Hematopoietic multipotent progenitor cell treated with erythropoietin and hydrocortisone succinate and interleukin-3 and kit ligand, for 17 days (in vitro differentiated cells): ENCODE measurements around the gene PTGIR.

Experiments
- DNase-seq: peaks from one replicate; pipeline ENCODE4 v3.0.0-alpha.2; 2015; ENCODE audit warnings: low spot score

Gene PTGIR

DNA sequence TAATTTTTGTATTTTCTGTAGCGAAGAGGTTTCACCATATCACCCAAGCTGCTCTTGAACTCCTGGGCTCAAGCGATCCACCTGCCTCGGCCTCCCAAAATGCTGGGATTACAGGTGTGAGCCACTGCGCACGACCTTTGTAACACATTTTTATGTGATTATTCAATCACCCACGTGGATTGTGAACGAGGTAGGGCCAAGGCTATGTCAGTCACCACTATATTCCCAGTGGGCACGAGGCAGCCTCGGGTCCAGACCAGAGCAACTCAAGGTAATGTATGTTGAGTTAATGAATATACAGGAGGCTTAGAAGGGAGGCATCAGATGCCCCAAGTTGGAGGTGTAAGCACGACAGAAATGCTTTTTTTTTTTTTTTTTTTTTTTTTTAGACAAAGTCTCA is 8.9 kb downstream of the PTGIR start:
- DNase-seq = no peak

DNA sequence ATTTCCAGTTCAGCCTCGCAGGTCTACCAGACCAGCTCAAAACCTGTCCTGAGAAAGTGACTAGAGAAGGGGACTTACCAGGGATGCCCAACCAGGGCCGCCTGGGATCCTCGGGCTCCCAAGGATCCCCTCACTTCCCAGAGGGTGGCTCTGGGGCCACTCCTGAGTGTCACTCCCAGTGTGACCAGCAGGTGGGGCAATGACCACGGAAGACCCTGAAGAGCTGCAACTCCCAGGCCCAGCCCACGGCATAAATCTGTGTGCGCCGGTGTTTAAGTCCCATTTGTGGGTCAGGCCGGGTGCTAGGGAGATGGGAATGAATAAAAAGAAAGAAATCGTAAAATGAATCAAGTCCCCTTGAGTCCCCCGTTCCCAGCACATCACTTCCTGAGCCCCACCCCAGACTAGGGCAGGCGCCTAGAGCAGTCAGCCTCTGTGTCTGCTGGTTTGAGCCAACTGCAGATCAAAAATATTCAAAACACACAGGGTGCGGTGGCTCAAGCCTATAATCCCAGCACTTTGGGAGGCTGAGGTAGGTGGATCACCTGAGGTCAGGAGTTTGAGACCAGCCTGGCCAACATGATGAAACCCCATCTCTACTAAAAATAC is 10.7 kb downstream of the PTGIR start:
- DNase-seq = peak; percentile 81

- no peak for DNase-seq
These were observed 11.4 kb downstream of the PTGIR start for GRCh38 chr19:46613525-46613924.

GRCh38 chr19:46611776-46612175 is 13.1 kb downstream of the PTGIR start:
- no peak for DNase-seq

DNA sequence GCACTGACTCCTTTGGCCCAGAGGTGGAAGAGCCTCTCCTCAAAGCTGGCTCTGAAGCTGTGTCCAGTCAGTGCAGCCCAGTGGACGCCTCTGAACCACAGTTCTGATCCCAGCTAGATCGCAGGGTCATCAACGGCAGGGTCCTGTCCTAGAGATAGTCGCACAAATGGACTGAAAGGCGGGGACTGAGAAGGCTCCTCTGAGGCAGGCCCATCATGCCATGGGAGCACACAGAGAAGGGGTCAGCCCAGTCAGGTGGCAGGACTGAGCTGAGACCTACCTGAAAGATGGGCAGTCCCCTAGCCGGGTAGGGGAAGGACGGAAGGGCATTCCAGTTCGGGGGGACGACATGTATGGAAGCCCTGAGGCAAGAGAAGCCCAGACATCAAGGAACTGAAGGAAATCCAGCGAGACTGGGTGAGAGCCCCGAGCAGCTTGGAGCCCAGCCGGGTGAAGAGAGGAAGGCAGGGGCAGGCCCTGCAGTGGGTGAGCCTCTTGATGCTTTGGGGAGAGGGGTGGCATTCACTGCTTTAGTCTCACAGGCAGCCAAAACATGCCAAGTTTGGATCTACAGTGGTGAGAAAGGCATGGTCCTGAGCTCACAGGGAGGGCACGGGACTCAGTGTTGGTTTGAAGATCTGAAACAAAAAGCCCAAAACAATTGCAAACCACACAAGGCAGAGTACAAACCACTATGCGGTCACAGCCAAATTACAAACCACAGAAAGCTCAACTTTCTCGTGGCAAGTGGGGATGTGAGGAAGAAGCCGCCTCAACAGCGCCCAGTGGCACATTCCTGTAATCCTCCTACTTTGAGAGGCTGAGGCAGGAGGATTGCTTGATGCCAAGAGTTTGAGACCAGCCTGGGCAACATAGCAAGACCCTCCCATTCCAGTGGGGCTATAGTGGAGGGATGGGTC is 13.8 kb downstream of the PTGIR start:
- no peak for DNase-seq

GRCh38 chr19:46610413-46610775 is 14.5 kb downstream of the PTGIR start:
- DNase-seq = no peak

- no peak for DNase-seq
These were observed 15.1 kb downstream of the PTGIR start for GRCh38 chr19:46609511-46610412.

- DNase-seq = no peak
These were observed 16.1 kb downstream of the PTGIR start for GRCh38 chr19:46608581-46609345.

DNA sequence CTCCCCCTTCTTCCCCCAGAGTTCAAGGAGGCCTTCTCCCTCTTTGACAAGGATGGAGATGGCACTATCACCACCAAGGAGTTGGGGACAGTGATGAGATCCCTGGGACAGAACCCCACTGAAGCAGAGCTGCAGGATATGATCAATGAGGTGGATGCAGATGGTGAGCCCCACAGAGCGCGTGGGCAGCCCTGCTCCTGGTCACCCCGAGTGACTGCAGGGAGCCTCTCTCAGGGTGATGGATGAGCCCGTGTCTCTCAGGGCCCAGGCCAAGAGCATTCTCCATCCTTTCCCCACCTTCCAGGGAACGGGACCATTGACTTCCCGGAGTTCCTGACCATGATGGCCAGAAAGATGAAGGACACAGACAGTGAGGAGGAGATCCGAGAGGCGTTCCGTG is 16.7 kb downstream of the PTGIR start:
- no peak for DNase-seq

- DNase-seq = no peak
These were observed 17.4 kb downstream of the PTGIR start for GRCh38 chr19:46607448-46607841.

- DNase-seq = no peak
These were observed 18.0 kb downstream of the PTGIR start for GRCh38 chr19:46606681-46607447.

GRCh38 chr19:46606019-46606418 is 18.9 kb downstream of the PTGIR start:
- no peak for DNase-seq

DNA sequence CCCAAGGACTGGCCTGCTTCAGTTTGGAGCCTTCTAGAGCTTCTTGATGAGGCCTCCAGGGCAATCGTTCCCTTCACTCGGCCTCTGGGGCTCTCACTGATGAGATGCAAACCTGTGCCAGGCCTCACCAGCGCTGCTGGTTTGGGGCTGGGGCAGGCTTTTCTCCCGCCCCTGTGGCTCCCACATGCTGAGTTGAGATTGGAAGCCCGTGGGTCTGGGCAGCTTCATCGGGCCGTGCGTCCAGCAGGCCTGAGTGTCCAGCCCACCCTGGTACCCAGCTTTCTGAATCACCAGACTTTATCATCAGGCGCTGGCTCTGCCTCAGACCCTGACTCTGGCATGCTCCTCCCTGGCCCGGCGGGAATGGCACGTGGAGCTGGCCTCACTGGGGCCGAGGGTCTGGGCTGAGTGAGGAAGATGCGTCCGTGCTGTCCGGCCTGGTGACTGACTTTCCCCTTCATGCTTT is 19.5 kb downstream of the PTGIR start:
- no peak for DNase-seq

GRCh38 chr19:46604781-46605355 is 20.0 kb downstream of the PTGIR start:
- no peak for DNase-seq

DNA sequence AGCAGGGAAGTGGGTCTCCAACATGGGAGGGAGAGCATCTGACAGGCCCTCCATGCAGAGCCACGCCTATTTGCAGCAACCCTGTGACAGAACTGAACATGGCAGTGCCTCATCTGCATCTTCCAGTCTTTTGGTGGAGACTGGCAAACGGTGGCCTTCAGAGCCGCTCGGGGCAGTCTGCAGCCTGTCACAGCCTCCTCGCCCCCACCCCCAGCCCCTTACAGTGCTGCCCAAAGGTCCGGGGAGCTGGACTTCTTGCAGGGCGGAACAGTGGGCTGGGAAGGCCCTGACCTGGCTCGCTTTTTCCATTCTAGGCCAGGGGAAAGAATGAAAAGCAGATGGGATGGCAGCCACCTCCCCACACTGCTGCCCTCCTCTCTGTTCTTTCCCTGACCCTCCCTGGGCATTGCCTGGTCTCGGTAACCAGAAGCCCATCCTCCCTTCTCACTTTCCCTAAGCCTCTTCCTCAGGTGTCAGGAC is 21.1 kb downstream of the PTGIR start:
- no peak for DNase-seq

DNA sequence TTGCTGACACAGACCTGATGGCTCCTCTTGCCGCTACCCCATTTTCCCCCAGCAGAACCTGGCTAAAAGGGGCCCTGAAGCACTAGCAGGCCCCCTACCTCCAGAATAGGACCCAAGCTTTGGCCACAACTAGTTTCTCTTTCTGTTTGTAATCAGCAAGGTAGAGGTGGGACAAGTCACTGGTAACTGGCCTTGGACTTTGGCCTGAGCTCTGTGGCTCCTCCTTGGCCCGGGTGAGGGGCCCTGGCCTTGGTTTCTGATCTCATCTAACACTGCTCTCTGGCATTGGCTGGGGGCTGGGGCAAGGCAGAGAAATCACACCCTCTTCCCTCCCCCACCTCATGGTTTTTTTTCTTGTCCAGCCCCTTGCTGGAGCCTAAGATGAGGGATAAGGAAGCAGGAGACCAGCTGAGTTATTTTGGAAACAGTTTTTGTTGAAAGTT is 21.7 kb downstream of the PTGIR start:
- DNase-seq = no peak

GRCh38 chr19:46602392-46603194 is 22.3 kb downstream of the PTGIR start:
- DNase-seq = peak; percentile 15

DNA sequence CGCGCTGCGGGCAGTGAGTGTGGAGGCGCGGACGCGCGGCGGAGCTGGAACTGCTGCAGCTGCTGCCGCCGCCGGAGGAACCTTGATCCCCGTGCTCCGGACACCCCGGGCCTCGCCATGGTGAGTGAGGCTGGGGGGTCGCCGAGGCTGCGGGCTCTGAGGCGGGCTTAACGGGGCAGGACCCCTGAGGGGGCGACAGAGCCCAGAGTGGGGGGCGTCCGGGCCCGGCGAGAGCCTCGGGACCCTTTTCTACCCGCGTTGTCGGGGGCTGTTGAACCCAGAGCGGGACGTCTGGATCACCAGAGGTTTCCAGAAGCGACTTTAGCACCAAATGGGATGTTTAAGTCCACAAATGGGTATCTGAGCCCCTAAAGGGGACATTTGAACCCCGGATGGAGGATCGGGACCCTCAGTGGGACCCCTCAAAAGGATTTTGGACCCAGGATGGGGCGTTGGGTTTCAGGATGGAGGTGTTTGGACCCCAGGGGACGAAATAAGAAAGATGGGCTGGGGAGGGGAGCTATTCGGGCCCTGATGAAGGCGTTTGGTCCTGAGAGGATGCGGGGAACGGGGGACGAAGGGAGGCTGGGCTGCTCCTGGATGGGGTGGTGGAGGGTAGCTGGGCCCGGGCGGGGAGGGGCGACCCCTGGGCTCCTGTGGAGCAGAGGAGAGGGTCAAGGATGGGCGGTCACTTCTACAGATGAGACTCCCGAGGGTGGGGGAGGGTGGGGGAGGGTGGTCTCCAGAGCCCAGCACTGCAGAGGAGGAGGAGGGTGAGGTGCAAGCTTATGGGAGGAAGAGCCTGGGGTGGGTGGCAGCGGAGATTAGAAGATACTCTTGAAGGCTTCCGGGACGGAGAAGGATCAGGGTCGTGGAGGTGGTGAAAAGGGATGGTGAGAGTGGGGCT is 23.3 kb downstream of the PTGIR start, which contains the start of gene CALM3:
Gene CALM3 (plus strand): TSS at position 13 of the 907 bp plus-strand sequence. CDS start 105 bp downstream, at position 118.
- no peak for DNase-seq
